H9 (cell line): ENCODE data around the gene H2AZ1. TPM values are rescaled to one million over a fixed set of nuclear protein-coding genes. Genes with fewer than 3 reads are reported as not detected.

Experiments used
- DNase-seq: peaks from one replicate; pipeline ENCODE4 v3.0.0-alpha.2; 2017
- H2AFZ ChIP-seq: one replicate; pipeline ENCODE4 v1.6.1; 2013; ENCODE audit warnings: mild to moderate bottlenecking, low read length, control low read depth, moderate library complexity
- H2AK5ac ChIP-seq: 2 replicates; pipeline ENCODE4 v1.6.1; 2013; ENCODE audit warnings: low read length, control low read depth, mixed read lengths; ENCODE audit not compliant: insufficient read length
- H2BK120ac ChIP-seq: one replicate; pipeline ENCODE4 v1.6.1; 2013; ENCODE audit warnings: low read depth, mild to moderate bottlenecking, low read length, control low read depth, inconsistent platforms; ENCODE audit not compliant: poor library complexity, severe bottlenecking
- H2BK12ac ChIP-seq: 2 replicates; pipeline ENCODE4 v1.6.1; 2013; ENCODE audit warnings: low read length, control low read depth, mixed read lengths, low read depth; ENCODE audit not compliant: insufficient read length
- H2BK15ac ChIP-seq: 2 replicates; pipeline ENCODE4 v1.6.1; 2013; ENCODE audit warnings: low read depth, low read length, control low read depth
- H2BK20ac ChIP-seq: one replicate; pipeline ENCODE4 v1.6.1; 2013; ENCODE audit warnings: low read depth, mild to moderate bottlenecking, low read length, control low read depth, inconsistent platforms; ENCODE audit not compliant: poor library complexity, severe bottlenecking
- H2BK5ac ChIP-seq: 2 replicates; pipeline ENCODE4 v1.6.1; 2013; ENCODE audit warnings: low read length, control low read depth, mixed read lengths; ENCODE audit not compliant: insufficient read length
- H3K14ac ChIP-seq: 2 replicates; pipeline ENCODE4 v1.6.1; 2013; ENCODE audit warnings: low read length, control low read depth; ENCODE audit not compliant: insufficient read depth
- H3K18ac ChIP-seq: 2 replicates; pipeline ENCODE4 v1.6.1; 2013; ENCODE audit warnings: low read depth, mild to moderate bottlenecking, mixed read lengths, low read length, control low read depth; ENCODE audit not compliant: insufficient read length
- H3K23ac ChIP-seq: 2 replicates; pipeline ENCODE4 v1.6.1; 2013; ENCODE audit warnings: low read length, control low read depth, mixed read lengths, low read depth; ENCODE audit not compliant: insufficient read length
- H3K23me2 ChIP-seq: 2 replicates; pipeline ENCODE4 v1.6.1; 2013; ENCODE audit warnings: low read depth, mild to moderate bottlenecking, mixed read lengths, low read length, control low read depth; ENCODE audit not compliant: insufficient read length, poor library complexity, severe bottlenecking
- H3K27ac ChIP-seq: 2 replicates; pipeline ENCODE4 v1.5.1; 2013; ENCODE audit warnings: low read length, control low read depth, mixed read lengths, low read depth; ENCODE audit not compliant: insufficient read length
- H3K27me3 ChIP-seq: 2 replicates; pipeline ENCODE4 v1.6.1; 2013; ENCODE audit warnings: low read length, control low read depth, inconsistent platforms; ENCODE audit not compliant: insufficient read depth
- H3K4ac ChIP-seq: 2 replicates; pipeline ENCODE4 v1.6.1; 2013; ENCODE audit warnings: low read depth, mild to moderate bottlenecking, control low read depth, inconsistent platforms, low read length, moderate library complexity
- H3K4me1 ChIP-seq: 2 replicates; pipeline ENCODE4 v1.6.1; 2013; ENCODE audit warnings: low read length, control low read depth, inconsistent platforms; ENCODE audit not compliant: insufficient read depth
- H3K4me2 ChIP-seq: 2 replicates; pipeline ENCODE4 v1.6.1; 2013; ENCODE audit warnings: low read length, control low read depth, mixed read lengths; ENCODE audit not compliant: insufficient read length, insufficient read depth
- H3K56ac ChIP-seq: 2 replicates; pipeline ENCODE4 v1.6.1; 2013; ENCODE audit warnings: low read depth, mild to moderate bottlenecking, mixed read lengths, low read length, control low read depth; ENCODE audit not compliant: insufficient read length
- H3K79me1 ChIP-seq: 2 replicates; pipeline ENCODE4 v1.6.1; 2013; ENCODE audit warnings: low read depth, mild to moderate bottlenecking, moderate library complexity, low read length, control low read depth, inconsistent platforms; ENCODE audit not compliant: insufficient read depth, poor library complexity, severe bottlenecking
- H3K79me2 ChIP-seq: 2 replicates; pipeline ENCODE4 v1.6.1; 2013; ENCODE audit warnings: low read length, control low read depth, inconsistent platforms; ENCODE audit not compliant: insufficient read depth
- H3K9ac ChIP-seq: 2 replicates; pipeline ENCODE4 v1.6.1; 2013; ENCODE audit warnings: low read length, control low read depth, mixed read lengths; ENCODE audit not compliant: insufficient read length; ENCODE audit errors: extremely low read depth
- H3K9me3 ChIP-seq: one replicate; pipeline ENCODE4 v1.6.1; 2013; ENCODE audit warnings: low read depth, low read length, inconsistent platforms; ENCODE audit not compliant: control insufficient read depth
- H3T11ph ChIP-seq: one replicate; pipeline ENCODE4 v1.6.1; 2013; ENCODE audit warnings: mild to moderate bottlenecking, low read length, control low read depth, inconsistent platforms
- H4K20me1 ChIP-seq: one replicate; pipeline ENCODE4 v1.6.1; 2013; ENCODE audit not compliant: control insufficient read depth, insufficient read length, insufficient read depth
- H4K5ac ChIP-seq: 2 replicates; pipeline ENCODE4 v1.6.1; 2013; ENCODE audit warnings: low read depth, mild to moderate bottlenecking, mixed read lengths, low read length, control low read depth; ENCODE audit not compliant: insufficient read length
- H4K8ac ChIP-seq: replicated peaks from 2 replicates; pipeline ENCODE4 v1.6.1; 2013; ENCODE audit warnings: low read length, control low read depth, mixed read lengths, low read depth; ENCODE audit not compliant: insufficient read length
- H4K91ac ChIP-seq: 2 replicates; pipeline ENCODE4 v1.6.1; 2013; ENCODE audit warnings: low read depth, mild to moderate bottlenecking, moderate library complexity, mixed read lengths, low read length, control low read depth; ENCODE audit not compliant: insufficient read length
- H3K27ac Mint-ChIP-seq, 3 experiments: 2 replicates in 2 of 3; 3 replicates in 1 of 3; pipeline ENCODE4 v1.8.0; 2020 to 2021; ENCODE audit warnings: mixed read lengths in 3 of 3, mild to moderate bottlenecking in 1 of 3, moderate library complexity in 1 of 3
- H3K27me3 Mint-ChIP-seq: 2 replicates; pipeline ENCODE4 v1.8.0; 2021; ENCODE audit warnings: low read depth, mild to moderate bottlenecking, moderate library complexity, mixed read lengths
- H3K36me3 Mint-ChIP-seq, 3 experiments: 2 replicates in 2 of 3; 3 replicates in 1 of 3; pipeline ENCODE4 v1.8.0; 2020 to 2021; ENCODE audit warnings: low read depth in 3 of 3, mixed read lengths in 3 of 3; ENCODE audit not compliant: insufficient read depth in 1 of 3
- H3K4me1 Mint-ChIP-seq, 2 experiments: 2 replicates each; pipeline ENCODE4 v1.8.0; 2020; ENCODE audit warnings: mixed read lengths in 2 of 2
- H3K4me3 Mint-ChIP-seq, 2 experiments: 2 replicates in 1 of 2; 3 replicates in 1 of 2; pipeline ENCODE4 v1.8.0; 2020 to 2021; ENCODE audit warnings: mild to moderate bottlenecking in 2 of 2, mixed read lengths in 2 of 2, moderate library complexity in 1 of 2
- H3K9me3 Mint-ChIP-seq, 2 experiments: 2 replicates in 1 of 2; 3 replicates in 1 of 2; pipeline ENCODE4 v1.8.0; 2020; ENCODE audit warnings: mild to moderate bottlenecking in 2 of 2, mixed read lengths in 2 of 2, moderate library complexity in 1 of 2
- CTCF ChIP-seq: fragments of 200-600 bp; sonication (generic); conservative IDR thresholded peaks from 3 replicates; pipeline ENCODE4 v1.8.0; 2021; ENCODE audit warnings: antibody characterized with exemption, mild to moderate bottlenecking
- WGBS: extraction: QIAGEN DNeasy Blood & Tissue Kit; methylation state at CpG from one replicate; pipeline ENCODE4 v1.1.7; 2013; ENCODE audit warnings: missing lambda C conversion rate, low lambda C conversion rate, mixed read lengths; ENCODE audit not compliant: insufficient read length; ENCODE audit errors: extremely low coverage; 5-methylcytosine and 5-hydroxymethylcytosine counted together
- total RNA-seq: library from RNA; stranded (reverse); gene quantifications from 2 replicates; pipeline ENCODE4 v1.2.1, GENCODE V29; 2021

Gene H2AZ1
- total RNA-seq, 1 experiment from 2014 or later, result 811 TPM

- Histone ChIP-seq H3K79me1 (no peaks in the 10 kb centered on the region), H4K91ac (no peak overlapping the region), H3K56ac (no peak overlapping the region), H3T11ph (no peak overlapping the region), H3K23ac (no peak overlapping the region), H2BK120ac (no peak overlapping the region), H2BK12ac (no peak overlapping the region), H3K79me2 (no peaks in the 10 kb centered on the region), H3K23me2 (no peaks in the 10 kb centered on the region), H3K27me3 (no peaks in the 10 kb centered on the region), H3K9ac (no peak overlapping the region), H3K27ac (no peak overlapping the region), H3K4ac (no peak overlapping the region), H4K5ac (no peak overlapping the region), H4K20me1 (no peaks in the 10 kb centered on the region), H2AK5ac (no peak overlapping the region), H3K9me3 (no peaks in the 10 kb centered on the region), H2BK15ac (no peak overlapping the region), H3K14ac (no peak overlapping the region), H3K4me2 (no peak overlapping the region), H3K18ac (no peak overlapping the region), H2AFZ (no peak overlapping the region), H3K4me1 (no peaks in the 10 kb centered on the region; the same call in 1 of the 2 replicates), H2BK5ac (no peak overlapping the region), H4K8ac (no peak overlapping the region), H2BK20ac (no peak overlapping the region)
- H3K27ac Mint-ChIP-seq, result no peak overlapping the region
- peaks cover 7% of the 10 kb centered on the region in 2 experiments; a peak in 2 of 4 replicates for H3K4me1 Mint-ChIP-seq
- no peak for DNase-seq
- H3K27me3 Mint-ChIP-seq, result peaks cover 1% of the 10 kb centered on the region; the same call in 1 of the 2 replicates
- H3K36me3 Mint-ChIP-seq, result no peaks in the 10 kb centered on the region
- no peak overlapping the region for H3K4me3 Mint-ChIP-seq
- no peak for TF ChIP-seq CTCF
- no CpG with 5 or more reads among the region's 1 CpG for WGBS
- H3K9me3 Mint-ChIP-seq, result no peaks in the 10 kb centered on the region
Measured at GRCh38 chr4:99968330-99968729, 18.3 kb upstream of the H2AZ1 start.
